WI38 (cell line): ENCODE results near the gene AKT2.

Experiments
- H3K4me3 ChIP-seq: 2 replicates; pipeline ENCODE4 v1.5.1; 2011; ENCODE audit warnings: low read depth, mild to moderate bottlenecking, control low read depth, low read length
- CTCF ChIP-seq: IDR thresholded peaks from 2 replicates; pipeline ENCODE4 v1.5.1; 2012; ENCODE audit warnings: low read depth, mild to moderate bottlenecking, control low read depth, low read length

AKT2 gene

GRCh38 chr19:40312533-40312932 lies 27.4 kb upstream of the AKT2 start:
- no peak for TF ChIP-seq CTCF
- no peak overlapping the region for H3K4me3 ChIP-seq

GRCh38 chr19:40309666-40310065 lies 24.5 kb upstream of the AKT2 start:
- TF ChIP-seq CTCF = no peak
- H3K4me3 ChIP-seq = no peak overlapping the region

- H3K4me3 ChIP-seq = no peak overlapping the region
- peak; percentile 62 for TF ChIP-seq CTCF
Observed at GRCh38 chr19:40305403-40305802, 20.3 kb upstream of the AKT2 start.

- no peak for TF ChIP-seq CTCF
Observed at GRCh38 chr19:40304306-40304705, 19.2 kb upstream of the AKT2 start.

GRCh38 chr19:40303765-40304164 lies 18.6 kb upstream of the AKT2 start:
- TF ChIP-seq CTCF = no peak
- no peak overlapping the region for H3K4me3 ChIP-seq

More at GRCh38 chr19:40304306-40304705, 19.2 kb upstream of the AKT2 start:
- H3K4me3 ChIP-seq = no peak overlapping the region

GRCh38 chr19:40302224-40303011 lies 17.3 kb upstream of the AKT2 start:
- no peak overlapping the region for H3K4me3 ChIP-seq
- TF ChIP-seq CTCF = no peak

- no peak for TF ChIP-seq CTCF
- H3K4me3 ChIP-seq = no peak overlapping the region
Observed at GRCh38 chr19:40300668-40301067, 15.5 kb upstream of the AKT2 start.
